Keratinocyte (primary cell): ENCODE results near the gene APBB2. TPM values are rescaled to one million over a fixed set of nuclear protein-coding genes. Genes with fewer than 3 reads are reported as not detected.

Experiments used
- DNase-seq: peaks from one replicate; pipeline ENCODE4 v3.0.0-alpha.2; 2011; ENCODE audit warnings: low read depth, missing footprints, low spot score
- FAIRE-seq: peaks from 2 replicates; lab custom pipeline; 2011; peaks lifted over from hg19 to GRCh38; lab: Jason Lieb, UNC
- H2AFZ ChIP-seq: 2 replicates; pipeline ENCODE4 v1.6.0; 2012; ENCODE audit warnings: low read length, control low read depth, inconsistent platforms; ENCODE audit not compliant: control insufficient read depth
- H3K27ac ChIP-seq: 2 replicates; pipeline ENCODE4 v1.5.1; 2011; ENCODE audit warnings: low read length; ENCODE audit not compliant: control insufficient read depth, insufficient read depth
- H3K27me3 ChIP-seq: 3 replicates; pipeline ENCODE4 v1.6.0; 2011; ENCODE audit warnings: low read length; ENCODE audit not compliant: control insufficient read depth, insufficient read depth; ENCODE audit errors: extremely low read depth
- H3K36me3 ChIP-seq, 2 experiments: 2 replicates in 1 of 2; 3 replicates in 1 of 2; pipeline ENCODE4 v1.5.1; 2011; ENCODE audit warnings: low read length in 2 of 2, mild to moderate bottlenecking in 1 of 2; ENCODE audit not compliant: control insufficient read depth in 2 of 2, insufficient read depth in 2 of 2; ENCODE audit errors: extremely low read depth in 1 of 2
- H3K4me1 ChIP-seq: 3 replicates; pipeline ENCODE4 v1.5.1; 2011; ENCODE audit warnings: low read length; ENCODE audit not compliant: control insufficient read depth, insufficient read depth; ENCODE audit errors: extremely low read depth
- H3K4me2 ChIP-seq: 3 replicates; pipeline ENCODE4 v1.6.0; 2011; ENCODE audit warnings: low read depth, low read length; ENCODE audit not compliant: control insufficient read depth, insufficient read depth; ENCODE audit errors: extremely low read depth
- H3K4me3 ChIP-seq, 3 experiments: fragments of 200-600 bp in 1 of 3; sonication (generic) in 1 of 3; 2 replicates in 2 of 3; 3 replicates in 1 of 3; pipeline ENCODE4 v1.5.1; 2011 to 2016; ENCODE audit warnings: low read length in 3 of 3, mild to moderate bottlenecking in 3 of 3, control low read depth in 2 of 3, inconsistent platforms in 1 of 3, low read depth in 1 of 3, mixed read lengths in 1 of 3, mixed run types in 1 of 3, moderate library complexity in 1 of 3; ENCODE audit not compliant: control insufficient read depth in 2 of 3, insufficient read depth in 2 of 3; ENCODE audit errors: extremely low read depth in 1 of 3
- H3K79me2 ChIP-seq: 2 replicates; pipeline ENCODE4 v1.6.0; 2012; ENCODE audit warnings: low read length; ENCODE audit not compliant: control insufficient read depth, insufficient read depth
- H3K9ac ChIP-seq: 3 replicates; pipeline ENCODE4 v1.6.0; 2011; ENCODE audit warnings: low read length; ENCODE audit not compliant: control insufficient read depth, insufficient read depth; ENCODE audit errors: extremely low read depth
- H3K9me1 ChIP-seq: 3 replicates; pipeline ENCODE4 v1.6.0; 2011; ENCODE audit warnings: low read length; ENCODE audit not compliant: control insufficient read depth, insufficient read depth; ENCODE audit errors: extremely low read depth
- H3K9me3 ChIP-seq: 2 replicates; pipeline ENCODE4 v1.5.1; 2012; ENCODE audit warnings: low read depth, low read length; ENCODE audit not compliant: control insufficient read depth
- H4K20me1 ChIP-seq: 3 replicates; pipeline ENCODE4 v1.6.0; 2011; ENCODE audit warnings: low read length; ENCODE audit not compliant: control insufficient read depth, insufficient read depth; ENCODE audit errors: extremely low read depth
- EZH2 ChIP-seq: IDR thresholded peaks from one replicate; pipeline ENCODE4 v1.6.1; 2012; ENCODE audit warnings: inconsistent platforms, mild to moderate bottlenecking, low read length, moderate library complexity
- dilution Hi-C: fragments of 300-500 bp; cut with MboI; formaldehyde crosslinking; loops from one replicate; pipeline ENCODE4 v1.7.0; 2020; ENCODE audit warnings: low sequenced_read_pairs; ENCODE audit not compliant: extremely low pct_ligation_motif_present
- polyA plus RNA-seq, 5 experiments: library from polyadenylated mRNA; depleted of rRNA in 3 of 5; stranded (reverse) in 3 of 5; stranded (forward) in 1 of 5; unstranded in 1 of 5; fragments of >200 nt; gene quantifications; 1 replicate in 1 of 5; 2 replicates in 3 of 5; 3 replicates in 1 of 5; pipeline versions ENCODE4 v1.2.1 to v1.2.3, GENCODE V29; 2011 to 2012; ENCODE audit warnings: missing spikeins in 2 of 5, low read depth in 1 of 5, low replicate concordance in 1 of 5
- TF ChIP-seq, protein P1 (sequence below), 3 experiments: IDR thresholded peaks in 1 of 3; conservative IDR thresholded peaks in 1 of 3; optimal IDR thresholded peaks in 1 of 3; 2 replicates in 2 of 3; 3 replicates in 1 of 3; pipeline versions ENCODE3 to v1.5.1; 2011; ENCODE audit warnings: low read length in 3 of 3, mild to moderate bottlenecking in 3 of 3, moderate library complexity in 2 of 3, control low read depth in 1 of 3, inconsistent platforms in 1 of 3; ENCODE audit not compliant: insufficient read depth in 2 of 3; ENCODE audit errors: extremely low read depth in 1 of 3

APBB2 gene
- polyA plus RNA-seq, 1 donor (not counting 4 experiments of a cell fraction or from before 2014, with no cell fraction given): 57.3 TPM

DNA sequence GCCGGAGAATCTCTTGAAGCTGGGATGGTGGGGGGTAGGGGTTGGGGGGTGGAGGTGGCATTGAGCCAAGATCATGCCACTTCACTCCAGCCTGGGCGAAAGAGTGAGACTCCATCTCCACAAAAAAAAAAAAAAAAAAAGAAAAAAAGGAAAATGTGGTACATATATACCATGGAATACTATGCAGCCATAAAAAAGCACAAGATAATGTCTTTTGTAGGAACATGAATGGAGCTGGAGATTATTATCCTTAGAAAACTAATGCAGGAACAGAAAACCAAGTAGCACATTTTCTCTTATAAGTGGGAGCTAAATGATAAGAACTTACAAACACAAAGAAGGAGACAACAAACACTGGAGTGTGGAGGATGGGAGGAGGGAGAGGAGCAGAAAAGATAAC is 188.5 kb downstream of the APBB2 start:
- H3K36me3 ChIP-seq: peaks cover 9 to 12% of the 10 kb centered on the region in 2 experiments
- DNase-seq: no peak
- H4K20me1 ChIP-seq: no peaks in the 10 kb centered on the region
- peaks cover 4% of the 10 kb centered on the region for H3K4me1 ChIP-seq
- H3K27me3 ChIP-seq: no peaks in the 10 kb centered on the region
- dilution Hi-C loops: no loop called here
- H3K27ac ChIP-seq: no peak overlapping the region
- TF ChIP-seq EZH2: no peak
- TF ChIP-seq, protein P1, sequence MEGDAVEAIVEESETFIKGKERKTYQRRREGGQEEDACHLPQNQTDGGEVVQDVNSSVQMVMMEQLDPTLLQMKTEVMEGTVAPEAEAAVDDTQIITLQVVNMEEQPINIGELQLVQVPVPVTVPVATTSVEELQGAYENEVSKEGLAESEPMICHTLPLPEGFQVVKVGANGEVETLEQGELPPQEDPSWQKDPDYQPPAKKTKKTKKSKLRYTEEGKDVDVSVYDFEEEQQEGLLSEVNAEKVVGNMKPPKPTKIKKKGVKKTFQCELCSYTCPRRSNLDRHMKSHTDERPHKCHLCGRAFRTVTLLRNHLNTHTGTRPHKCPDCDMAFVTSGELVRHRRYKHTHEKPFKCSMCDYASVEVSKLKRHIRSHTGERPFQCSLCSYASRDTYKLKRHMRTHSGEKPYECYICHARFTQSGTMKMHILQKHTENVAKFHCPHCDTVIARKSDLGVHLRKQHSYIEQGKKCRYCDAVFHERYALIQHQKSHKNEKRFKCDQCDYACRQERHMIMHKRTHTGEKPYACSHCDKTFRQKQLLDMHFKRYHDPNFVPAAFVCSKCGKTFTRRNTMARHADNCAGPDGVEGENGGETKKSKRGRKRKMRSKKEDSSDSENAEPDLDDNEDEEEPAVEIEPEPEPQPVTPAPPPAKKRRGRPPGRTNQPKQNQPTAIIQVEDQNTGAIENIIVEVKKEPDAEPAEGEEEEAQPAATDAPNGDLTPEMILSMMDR (optimal IDR thresholded peaks at IDR 0.05 in 1 of 3, IDR thresholded peaks at IDR 0.05 in 1 of 3, conservative IDR thresholded peaks at IDR 0.05 in 1 of 3; ENCODE audit: extremely low read depth in 1 of 3, insufficient read depth in 2 of 3, low read length in 3 of 3): no peak
- H3K9me3 ChIP-seq: peaks cover 15% of the 10 kb centered on the region
- no peak overlapping the region for H3K4me2 ChIP-seq
- no peak for FAIRE-seq
- H3K9ac ChIP-seq: no peak overlapping the region
- no peaks in the 10 kb centered on the region for H3K9me1 ChIP-seq
- H3K79me2 ChIP-seq: peaks cover 14% of the 10 kb centered on the region
- no peak overlapping the region for H2AFZ ChIP-seq
- H3K4me3 ChIP-seq: no peak overlapping the region

DNA sequence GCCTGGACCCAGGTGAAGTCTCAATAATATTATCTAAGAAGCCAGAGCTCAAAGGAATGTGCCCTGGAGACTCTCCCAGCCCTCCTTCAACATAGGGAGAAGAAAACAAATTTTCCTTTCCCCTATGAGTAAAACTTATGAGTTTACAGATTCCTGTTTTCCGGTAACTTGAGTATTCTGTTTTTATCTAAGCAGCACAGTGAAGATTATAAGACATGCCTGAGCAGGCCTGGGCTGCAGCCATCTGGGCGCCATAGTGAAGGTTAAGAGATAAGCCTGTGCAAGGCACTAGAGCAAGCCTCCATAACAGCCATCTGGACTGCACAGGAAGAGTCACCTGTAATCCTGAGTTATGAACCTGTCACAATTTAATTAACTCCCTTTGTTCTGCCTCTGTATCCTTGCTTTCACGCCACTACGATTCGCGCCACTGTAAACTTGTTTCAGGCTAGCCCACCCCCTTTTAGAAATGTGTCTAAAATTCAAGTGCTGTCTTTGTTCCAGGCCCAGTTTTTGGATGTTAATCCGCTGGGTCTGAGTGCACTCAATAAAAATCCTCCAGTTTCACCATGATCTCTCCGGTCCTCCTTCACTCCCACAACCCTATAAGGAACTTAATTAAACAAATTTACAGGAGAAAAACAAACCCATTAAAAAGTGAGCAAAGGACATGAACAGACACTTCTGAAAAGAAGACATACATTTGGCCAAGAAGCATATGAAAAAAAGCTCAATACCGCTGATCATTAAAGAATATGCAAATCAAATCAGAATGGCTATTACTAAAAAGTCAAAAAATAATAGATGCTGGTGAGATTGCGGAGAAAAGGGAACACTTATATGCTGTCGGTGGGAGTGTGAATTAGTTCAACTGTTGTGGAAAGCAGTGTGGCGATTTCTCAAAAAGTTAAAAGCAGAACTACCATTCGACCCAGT is 189.5 kb downstream of the APBB2 start:
- FAIRE-seq (no peak), DNase-seq (no peak)
- Histone ChIP-seq H3K79me2 (peaks cover 12% of the 10 kb centered on the region), H3K36me3 (peaks cover 9 to 11% of the 10 kb centered on the region in 2 experiments), H3K27me3 (no peaks in the 10 kb centered on the region), H3K9me3 (peaks cover 15% of the 10 kb centered on the region), H3K4me2 (no peak overlapping the region), H2AFZ (no peak overlapping the region), H3K9ac (no peak overlapping the region), H4K20me1 (no peaks in the 10 kb centered on the region), H3K9me1 (no peaks in the 10 kb centered on the region), H3K4me1 (peaks cover 4% of the 10 kb centered on the region), H3K4me3 (no peak overlapping the region), H3K27ac (no peak overlapping the region)
- TF ChIP-seq, protein P1 (optimal IDR thresholded peaks at IDR 0.05 in 1 of 3, IDR thresholded peaks at IDR 0.05 in 1 of 3, conservative IDR thresholded peaks at IDR 0.05 in 1 of 3; ENCODE audit: extremely low read depth in 1 of 3, insufficient read depth in 2 of 3, low read length in 3 of 3): no peak
- TF ChIP-seq EZH2: no peak
- dilution Hi-C loops: no loop called here
